GM12878 (cell line): ENCODE results near the gene RXFP1. TPM values are rescaled to one million over a fixed set of nuclear protein-coding genes. Genes with fewer than 3 reads are reported as not detected.

Experiments used
- ATAC-seq: fragments of 200-7000 bp; cut with Tn5 transposase; 3 replicates; pipeline ENCODE4 v1.9.1; 2020; ENCODE audit warnings: mild to moderate bottlenecking, moderate library complexity
- BruUV-seq: library from RNA; stranded (reverse); fragments of 400-500 nt; replicated peaks from 2 replicates; lab custom pipeline; 2021; lab: Mats Ljungman, UMichigan
- CTCF ChIA-PET: fragments of 300-600 bp; sonication (Branson Sonifier 250); formaldehyde crosslinking; extraction: SDS; loops from one replicate; lab custom pipeline; 2021; ENCODE audit warnings: inconsistent platforms; lab: Yijun Ruan, JAX
- POLR2A ChIA-PET: fragments of 350-600 bp; formaldehyde crosslinking; extraction: SDS; loops from one replicate; lab custom pipeline; 2021; ENCODE audit warnings: inconsistent platforms; lab: Charles Lee
- RAD21 ChIA-PET: fragments of 300-600 bp; sonication (Branson Sonifier 250); formaldehyde crosslinking; loops from one replicate; lab custom pipeline; 2023; ENCODE audit warnings: antibody characterized with exemption; ENCODE audit not compliant: unreplicated experiment; lab: Charles Lee
- SMC1A ChIA-PET: fragments of 300-600 bp; sonication (Branson Sonifier 250); formaldehyde crosslinking; loops from one replicate; lab custom pipeline; 2023; ENCODE audit not compliant: unreplicated experiment, uncharacterized antibody; lab: Charles Lee
- DNase-seq: peaks from one replicate; pipeline ENCODE4 v3.0.0-alpha.2; 2011; ENCODE audit warnings: low read depth, low spot score
- FAIRE-seq: peaks from 3 replicates; lab custom pipeline; 2011; peaks lifted over from hg19 to GRCh38; lab: Jason Lieb, UNC
- H2AFZ ChIP-seq: 2 replicates; pipeline ENCODE4 v1.6.0; 2011; ENCODE audit warnings: low read depth, low read length, control low read depth; ENCODE audit not compliant: control insufficient read depth
- H3K27ac ChIP-seq: 2 replicates; pipeline ENCODE4 v1.5.1; 2011; ENCODE audit warnings: control low read depth; ENCODE audit not compliant: control insufficient read depth, insufficient read depth
- H3K27me3 ChIP-seq, 2 experiments: replicated peaks in 1 of 2; 2 replicates each; pipeline versions ENCODE4 v1.6.0 to v1.6.1; 2011; ENCODE audit warnings: low read length in 1 of 2; ENCODE audit not compliant: control insufficient read depth in 2 of 2, insufficient read depth in 2 of 2
- H3K36me3 ChIP-seq, 2 experiments: 2 replicates each; pipeline ENCODE4 v1.5.1; 2011; ENCODE audit warnings: low read length in 1 of 2; ENCODE audit not compliant: control insufficient read depth in 2 of 2, insufficient read depth in 2 of 2
- H3K4me1 ChIP-seq: 2 replicates; pipeline ENCODE4 v1.6.1; 2011; ENCODE audit warnings: mild to moderate bottlenecking, low read length, moderate library complexity, mixed read lengths; ENCODE audit not compliant: control insufficient read depth, insufficient read depth
- H3K4me2 ChIP-seq: 2 replicates; pipeline ENCODE4 v1.6.0; 2011; ENCODE audit warnings: control low read depth; ENCODE audit not compliant: control insufficient read depth, insufficient read depth
- H3K4me3 ChIP-seq: fragments of 200-600 bp; sonication (generic); 2 replicates; pipeline ENCODE4 v1.5.1; 2016
- H3K79me2 ChIP-seq: 2 replicates; pipeline ENCODE4 v1.6.0; 2011; ENCODE audit warnings: low read length; ENCODE audit not compliant: control insufficient read depth, insufficient read depth
- H3K9ac ChIP-seq: 2 replicates; pipeline ENCODE4 v1.8.0; 2011; ENCODE audit warnings: low read length, control low read depth, mixed read lengths; ENCODE audit not compliant: control insufficient read depth, insufficient read depth
- H3K9me3 ChIP-seq: replicated peaks from 3 replicates; pipeline ENCODE4 v1.5.1; 2011; ENCODE audit warnings: mild to moderate bottlenecking, low read length; ENCODE audit not compliant: control insufficient read depth, insufficient read depth
- H4K20me1 ChIP-seq: 2 replicates; pipeline ENCODE4 v1.6.0; 2011; ENCODE audit not compliant: control insufficient read depth, insufficient read depth
- ATF7 ChIP-seq: fragments of 450-650 bp; IDR thresholded peaks from 2 replicates; pipeline ENCODE4 v1.6.1; 2016; ENCODE audit warnings: low read depth, mild to moderate bottlenecking
- CBX3 ChIP-seq: fragments of 200-600 bp; sonication (generic); IDR thresholded peaks from 2 replicates; pipeline ENCODE4 v1.6.1; 2016; ENCODE audit warnings: low read depth, borderline replicate concordance
- CREM ChIP-seq: IDR thresholded peaks from 2 replicates; pipeline ENCODE4 v1.6.1; 2014; ENCODE audit warnings: antibody characterized with exemption, low read depth
- CUX1 ChIP-seq: IDR thresholded peaks from 2 replicates; pipeline ENCODE4 v1.6.1; 2012; ENCODE audit warnings: improper control_type of control experiment, low read depth, low read length; ENCODE audit not compliant: insufficient replicate concordance
- NFIC ChIP-seq: IDR thresholded peaks from 2 replicates; pipeline ENCODE4 v1.6.1; 2012; ENCODE audit warnings: low read depth, mild to moderate bottlenecking, inconsistent platforms, low read length, moderate library complexity
- NR2C1 ChIP-seq: fragments of 450-650 bp; IDR thresholded peaks from 2 replicates; pipeline ENCODE4 v1.6.1; 2017; ENCODE audit warnings: antibody characterized with exemption, mild to moderate bottlenecking, moderate library complexity
- NR2C2 ChIP-seq: IDR thresholded peaks from 2 replicates; pipeline ENCODE4 v1.6.1; 2011; ENCODE audit warnings: borderline replicate concordance, low read depth; ENCODE audit not compliant: control insufficient read depth, insufficient read length
- PML ChIP-seq: IDR thresholded peaks from 2 replicates; pipeline ENCODE4 v1.6.1; 2012; ENCODE audit warnings: low read length, inconsistent platforms
- POU2F2 ChIP-seq: IDR thresholded peaks from 3 replicates; pipeline ENCODE4 v1.6.1; 2011; ENCODE audit warnings: low read depth, mild to moderate bottlenecking, low read length, borderline replicate concordance
- RAD51 ChIP-seq: fragments of 450-650 bp; IDR thresholded peaks from 2 replicates; pipeline ENCODE4 v1.6.1; 2016; ENCODE audit warnings: moderate library complexity, mild to moderate bottlenecking, inconsistent platforms
- USF1 ChIP-seq: IDR thresholded peaks from 2 replicates; pipeline ENCODE4 v1.6.1; 2011; ENCODE audit warnings: borderline replicate concordance, low read depth, mild to moderate bottlenecking, moderate library complexity, mixed read lengths, low read length; ENCODE audit not compliant: insufficient read depth; ENCODE audit errors: extremely low read length
- ZNF207 ChIP-seq: fragments of 450-650 bp; IDR thresholded peaks from 2 replicates; pipeline ENCODE4 v1.6.1; 2014; ENCODE audit warnings: antibody characterized with exemption, mild to moderate bottlenecking, borderline replicate concordance
- ZNF592 ChIP-seq: fragments of 450-650 bp; IDR thresholded peaks from 2 replicates; pipeline ENCODE4 v1.6.1; 2017; ENCODE audit warnings: mild to moderate bottlenecking, moderate library complexity
- WGBS: methylation state at CpG from one replicate; pipeline ENCODE4 v1.1.6; 2016; ENCODE audit warnings: low lambda C conversion rate; ENCODE audit not compliant: insufficient replicate concordance, insufficient coverage; ENCODE audit errors: missing lambda C conversion rate; 5-methylcytosine and 5-hydroxymethylcytosine counted together
- in situ Hi-C: fragments of 300-500 bp; cut with MboI; formaldehyde crosslinking; loops from 9 replicates; pipeline ENCODE4 v1.14.3; 2018; ENCODE audit warnings: mixed read lengths
- intact Hi-C: fragments of 100-400 bp; cut with micrococcal nuclease; formaldehyde crosslinking; loops from one replicate; pipeline ENCODE4 v1.14.2; 2022; ENCODE audit not compliant: unreplicated experiment
- polyA plus RNA-seq, 11 experiments: library from polyadenylated mRNA; depleted of rRNA in 4 of 11; unstranded in 6 of 11; stranded (reverse) in 5 of 11; fragments of >200 nt; fragmentation: Nextera tagmentation in 4 of 11; fragmentation: Illumina TruSeq in 1 of 11; extraction: Ambion mirVana in 4 of 11; extraction: Trizol in 1 of 11; gene quantifications; 1 replicate in 1 of 11; 2 replicates in 10 of 11; pipeline versions ENCODE4 v1.2.1 to v1.2.3, GENCODE V29; 2011 to 2016; ENCODE audit warnings: inconsistent platforms in 2 of 11, missing spikeins in 2 of 11, low read depth in 1 of 11
- total RNA-seq, 4 experiments: library from RNA; depleted of rRNA in 3 of 4; stranded (reverse); fragments of >200 nt in 3 of 4; fragmentation: Illumina TruSeq in 1 of 4; extraction: Trizol in 1 of 4; gene quantifications; 2 replicates each; pipeline versions ENCODE4 v1.2.1 to v1.2.3, GENCODE V29; 2013 to 2021

Gene RXFP1
- total and polyA plus RNA-seq, 10 of the 15 experiments (the other 5 are each of a cell fraction or from before 2014, with no cell fraction given), result 0.12 TPM; not detected in 9

GRCh38 chr4:158519226-158519625 is 2.5 kb upstream of the RXFP1 start (continued):
- TF ChIP-seq CUX1 (no peak), ZNF207 (no peak), NR2C1 (no peak), NFIC (no peak), CREM (no peak), POU2F2 (no peak)

GRCh38 chr4:158523990-158524535 is 2.4 kb downstream of the RXFP1 start:
- H3K4me3 ChIP-seq, result no peak overlapping the region
- H3K9ac ChIP-seq, result no peak overlapping the region
- H4K20me1 ChIP-seq, result no peaks in the 10 kb centered on the region
- no peak overlapping the region for H3K4me2 ChIP-seq
- H3K79me2 ChIP-seq, result no peaks in the 10 kb centered on the region
- no peak overlapping the region for H2AFZ ChIP-seq
- H3K27ac ChIP-seq, result no peak overlapping the region
- CTCF ChIA-PET, result no interaction called here
- RAD21 ChIA-PET, result no interaction called here
- H3K9me3 ChIP-seq, result no peaks in the 10 kb centered on the region
- in situ Hi-C loops (no loop called here), intact Hi-C loops (no loop called here)
- H3K36me3 ChIP-seq, result no peaks in the 10 kb centered on the region
- POLR2A ChIA-PET, result no interaction called here
- BruUV-seq, result no TSS peak
- DNase-seq (no peak), FAIRE-seq (no peak), ATAC-seq (no peak)
- H3K4me1 ChIP-seq, result no peaks in the 10 kb centered on the region
- 42% methylated on average over 7 of the region's 7 CpGs for WGBS
- H3K27me3 ChIP-seq, result no peaks in the 10 kb centered on the region
- SMC1A ChIA-PET, result interaction anchor here (1.2 kb wide), 1 partner anchor 14 kb away, joined by 4 read pairs; no protein-coding TSS in a partner anchor
- TF ChIP-seq USF1 (no peak), CBX3 (no peak), PML (no peak), RAD51 (no peak), ZNF207 (no peak), ATF7 (no peak), ZNF592 (no peak), NR2C2 (no peak)
